Airway epithelial cell (primary cell): Measurements from ENCODE around the gene PURB. TPM values are rescaled to one million over a fixed set of nuclear protein-coding genes. Genes with fewer than 3 reads are reported as not detected.

Experiments used
- total RNA-seq: library from RNA; depleted of rRNA; stranded (reverse); fragments of >200 nt; gene quantifications from 2 replicates; pipeline ENCODE4 v1.2.3, GENCODE V29; 2015

PURB gene
- total RNA-seq, result 6.2 and 9.8 TPM in 2 replicates

GRCh38 chr7:44885394-44886317 lies at the start of gene PURB:
Gene PURB, minus strand, starts transcription at chr7:44885530. Its CDS starts 182 bp downstream, at chr7:44885348.

GRCh38 chr7:44847920-44848634 lies 37.3 kb downstream of the PURB start, which contains the start of gene H2AZ2:
Gene H2AZ2, minus strand, starts transcription at chr7:44848087. Its CDS starts 116 bp downstream, at chr7:44847971.

Other genes with a start within 250 kb of the PURB start
- 13.1 and 18.0 TPM in 2 replicates for gene ZMIZ2, start 136.7 kb downstream of the PURB start, total RNA-seq
- gene PPIA, start 88.8 kb downstream of the PURB start, total RNA-seq, result 4,781 and 4,877 TPM in 2 replicates
- gene H2AZ2, start 37.4 kb downstream of the PURB start, total RNA-seq, result 154 and 171 TPM in 2 replicates
- not detected in 2 replicates for gene MYO1G, start 93.5 kb upstream of the PURB start, total RNA-seq
- 44.0 and 54.0 TPM in 2 replicates for gene CCM2, start 114.7 kb upstream of the PURB start, total RNA-seq
- gene NACAD, start 203.4 kb upstream of the PURB start, total RNA-seq, result 1.8 and 2.5 TPM in 2 replicates
- gene TBRG4, start 226.2 kb upstream of the PURB start, total RNA-seq, result 73.0 and 86.7 TPM in 2 replicates